Osteocyte (in vitro differentiated cells): ENCODE data around the gene LRIT1. TPM values are rescaled to one million over a fixed set of nuclear protein-coding genes. Genes with fewer than 3 reads are reported as not detected.

Experiments used
- DNase-seq: peaks from one replicate; pipeline ENCODE4 v3.0.0; 2021; ENCODE audit warnings: mixed read lengths; ENCODE audit not compliant: unreplicated experiment; ENCODE audit errors: extremely low spot score
- H3K27ac Mint-ChIP-seq: one replicate; pipeline ENCODE4 v1.8.0; 2021; ENCODE audit warnings: mild to moderate bottlenecking, mixed read lengths; ENCODE audit not compliant: unreplicated experiment
- H3K27me3 Mint-ChIP-seq: one replicate; pipeline ENCODE4 v1.8.0; 2021; ENCODE audit warnings: mixed read lengths; ENCODE audit not compliant: unreplicated experiment
- H3K36me3 Mint-ChIP-seq: one replicate; pipeline ENCODE4 v1.8.0; 2021; ENCODE audit warnings: mixed read lengths; ENCODE audit not compliant: unreplicated experiment
- H3K4me1 Mint-ChIP-seq: one replicate; pipeline ENCODE4 v1.8.0; 2021; ENCODE audit warnings: mixed read lengths; ENCODE audit not compliant: unreplicated experiment
- H3K4me3 Mint-ChIP-seq: one replicate; pipeline ENCODE4 v1.8.0; 2021; ENCODE audit warnings: mild to moderate bottlenecking, moderate library complexity, mixed read lengths; ENCODE audit not compliant: unreplicated experiment
- H3K9me3 Mint-ChIP-seq: one replicate; pipeline ENCODE4 v1.8.0; 2021; ENCODE audit warnings: mixed read lengths; ENCODE audit not compliant: unreplicated experiment
- total RNA-seq: library from RNA; stranded (reverse); gene quantifications from 2 replicates; pipeline ENCODE4 v1.2.1, GENCODE V29; 2021
- TF ChIP-seq, protein P1 (sequence below): fragments of 200-600 bp; sonication (generic); IDR thresholded peaks from 2 replicates; pipeline ENCODE4 v1.5.0; 2021; ENCODE audit warnings: antibody characterized with exemption, mild to moderate bottlenecking, moderate library complexity

LRIT1 gene
- total RNA-seq, 1 donor from 2014 or later, result not detected

- H3K27me3 Mint-ChIP-seq, result peaks cover 24% of the 10 kb centered on the region
- no peak for DNase-seq
- H3K36me3 Mint-ChIP-seq, result no peaks in the 10 kb centered on the region
- H3K27ac Mint-ChIP-seq, result no peak overlapping the region
- TF ChIP-seq, protein P1, sequence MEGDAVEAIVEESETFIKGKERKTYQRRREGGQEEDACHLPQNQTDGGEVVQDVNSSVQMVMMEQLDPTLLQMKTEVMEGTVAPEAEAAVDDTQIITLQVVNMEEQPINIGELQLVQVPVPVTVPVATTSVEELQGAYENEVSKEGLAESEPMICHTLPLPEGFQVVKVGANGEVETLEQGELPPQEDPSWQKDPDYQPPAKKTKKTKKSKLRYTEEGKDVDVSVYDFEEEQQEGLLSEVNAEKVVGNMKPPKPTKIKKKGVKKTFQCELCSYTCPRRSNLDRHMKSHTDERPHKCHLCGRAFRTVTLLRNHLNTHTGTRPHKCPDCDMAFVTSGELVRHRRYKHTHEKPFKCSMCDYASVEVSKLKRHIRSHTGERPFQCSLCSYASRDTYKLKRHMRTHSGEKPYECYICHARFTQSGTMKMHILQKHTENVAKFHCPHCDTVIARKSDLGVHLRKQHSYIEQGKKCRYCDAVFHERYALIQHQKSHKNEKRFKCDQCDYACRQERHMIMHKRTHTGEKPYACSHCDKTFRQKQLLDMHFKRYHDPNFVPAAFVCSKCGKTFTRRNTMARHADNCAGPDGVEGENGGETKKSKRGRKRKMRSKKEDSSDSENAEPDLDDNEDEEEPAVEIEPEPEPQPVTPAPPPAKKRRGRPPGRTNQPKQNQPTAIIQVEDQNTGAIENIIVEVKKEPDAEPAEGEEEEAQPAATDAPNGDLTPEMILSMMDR, result no peak
- H3K4me3 Mint-ChIP-seq, result no peak overlapping the region
- peaks cover 2% of the 10 kb centered on the region for H3K4me1 Mint-ChIP-seq
- no peaks in the 10 kb centered on the region for H3K9me3 Mint-ChIP-seq
Observed at GRCh38 chr10:84193327-84193726, 48.0 kb downstream of the LRIT1 start.

DNA sequence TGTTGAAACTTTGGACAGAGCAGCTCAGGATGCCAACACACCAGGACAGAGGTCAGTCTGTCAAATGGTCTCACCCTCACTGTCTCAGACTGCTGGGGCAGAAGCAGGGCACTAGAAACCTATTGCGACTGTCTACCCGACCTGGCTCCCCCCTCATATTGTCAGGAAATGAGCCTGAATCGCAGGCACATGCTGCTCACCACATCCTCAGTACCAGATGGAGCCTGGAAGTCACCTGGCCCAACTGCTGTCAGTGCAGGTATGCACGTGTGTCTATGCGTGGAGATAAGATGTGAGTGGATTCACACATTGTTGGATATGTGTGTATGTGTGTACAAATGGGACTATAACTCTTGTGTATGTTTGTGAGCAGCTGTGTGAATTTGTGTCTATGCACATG is 50.2 kb downstream of the LRIT1 start:
- no peaks in the 10 kb centered on the region for H3K36me3 Mint-ChIP-seq
- H3K4me3 Mint-ChIP-seq, result no peak overlapping the region
- peaks cover 2% of the 10 kb centered on the region for H3K4me1 Mint-ChIP-seq
- H3K27ac Mint-ChIP-seq, result no peak overlapping the region
- TF ChIP-seq, protein P1, result no peak
- DNase-seq, result no peak
- no peaks in the 10 kb centered on the region for H3K9me3 Mint-ChIP-seq
- peaks cover 17% of the 10 kb centered on the region for H3K27me3 Mint-ChIP-seq

GRCh38 chr10:84190621-84191020 is 50.7 kb downstream of the LRIT1 start:
- Mint-ChIP-seq H3K4me3 (no peak overlapping the region), H3K4me1 (peaks cover 2% of the 10 kb centered on the region), H3K27me3 (peaks cover 15% of the 10 kb centered on the region), H3K27ac (no peak overlapping the region), H3K36me3 (no peaks in the 10 kb centered on the region), H3K9me3 (no peaks in the 10 kb centered on the region)
- TF ChIP-seq, protein P1, result no peak
- no peak for DNase-seq

DNA sequence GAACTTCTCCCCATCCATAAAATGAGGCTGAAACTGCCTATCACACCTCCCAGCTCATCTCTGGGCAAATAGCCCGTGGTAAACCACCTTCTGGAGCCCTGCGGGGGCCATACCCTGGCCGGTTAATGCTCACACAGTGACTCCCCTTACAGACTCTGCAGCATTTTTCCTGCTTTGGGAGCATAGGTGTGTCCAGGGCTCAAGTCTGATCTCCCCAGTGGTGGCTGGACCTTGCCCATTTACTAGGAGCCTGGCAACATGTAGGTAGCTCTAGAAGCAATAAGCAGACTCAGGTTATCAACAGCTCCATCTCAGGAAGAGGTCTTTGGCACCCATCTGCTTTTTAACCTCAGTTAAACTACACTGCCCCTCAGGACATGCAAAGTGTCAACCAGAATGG is 52.5 kb downstream of the LRIT1 start:
- DNase-seq, result no peak
- Mint-ChIP-seq H3K27me3 (peaks cover 8% of the 10 kb centered on the region), H3K4me3 (no peak overlapping the region), H3K4me1 (no peaks in the 10 kb centered on the region), H3K36me3 (no peaks in the 10 kb centered on the region), H3K9me3 (no peaks in the 10 kb centered on the region), H3K27ac (no peak overlapping the region)
- TF ChIP-seq, protein P1, result no peak

DNA sequence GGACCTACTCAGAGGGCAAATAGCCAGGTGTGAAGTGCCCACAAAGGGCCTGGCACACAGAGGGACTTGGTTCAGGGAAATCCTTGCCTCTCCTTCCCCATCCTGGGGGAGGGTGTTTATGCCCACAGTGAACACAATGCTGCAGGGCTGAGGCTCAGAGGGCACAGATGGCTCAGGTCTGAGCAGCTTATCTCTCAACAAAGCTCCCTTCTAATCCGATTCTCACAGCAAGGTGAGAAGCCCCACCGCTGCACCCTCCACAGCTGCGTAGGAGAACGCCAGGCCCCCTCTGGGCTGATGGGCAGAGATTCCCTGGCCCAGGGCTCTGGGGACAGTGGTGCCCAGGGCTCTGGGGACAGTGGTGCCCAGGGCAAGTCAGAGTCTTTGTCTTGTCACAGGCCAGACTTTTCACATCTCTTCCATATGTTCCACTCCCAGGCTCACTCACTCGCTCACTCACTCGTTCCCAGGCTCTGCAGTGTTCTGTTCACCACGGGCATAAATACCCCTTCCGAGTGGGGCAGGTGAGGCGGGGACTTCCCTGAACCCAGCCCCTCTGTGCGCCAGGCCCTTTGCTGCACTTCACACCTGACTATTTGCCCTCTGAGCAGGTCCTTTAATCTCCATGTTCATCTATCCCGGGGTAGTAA is 55.7 kb downstream of the LRIT1 start:
- no peak for DNase-seq
- H3K27me3 Mint-ChIP-seq, result peaks cover 8% of the 10 kb centered on the region
- H3K9me3 Mint-ChIP-seq, result no peaks in the 10 kb centered on the region
- TF ChIP-seq, protein P1, result no peak
- no peak overlapping the region for H3K4me3 Mint-ChIP-seq
- H3K4me1 Mint-ChIP-seq, result no peaks in the 10 kb centered on the region
- H3K36me3 Mint-ChIP-seq, result no peaks in the 10 kb centered on the region
- no peak overlapping the region for H3K27ac Mint-ChIP-seq
